PC-3 (cell line): Measurements from ENCODE around the gene NDUFA1.

Experiments
- CTCF ChIP-seq: fragments of 300-600 bp; sonication (generic); conservative IDR thresholded peaks from 2 replicates; pipeline ENCODE4 v1.5.1; 2017; ENCODE audit warnings: antibody characterized with exemption, low read depth, mild to moderate bottlenecking, low read length
- EZH2phosphoT487 ChIP-seq: fragments of 300-600 bp; sonication (generic); IDR thresholded peaks from 2 replicates; pipeline ENCODE4 v1.6.1; 2018; ENCODE audit warnings: mild to moderate bottlenecking, antibody characterized with exemption, low read length, borderline replicate concordance

GRCh38 chrX:119880076-119880475 lies 8.4 kb downstream of the NDUFA1 start:
- TF ChIP-seq CTCF: no peak
- no peak for TF ChIP-seq EZH2phosphoT487
